Ecto neural progenitor cell (in vitro differentiated cells): ENCODE measurements around the gene PAX8.

Source experiments
- DNase-seq: peaks from one replicate; pipeline ENCODE4 v3.0.0-alpha.2; 2018; ENCODE audit warnings: low spot score

Gene PAX8

DNA sequence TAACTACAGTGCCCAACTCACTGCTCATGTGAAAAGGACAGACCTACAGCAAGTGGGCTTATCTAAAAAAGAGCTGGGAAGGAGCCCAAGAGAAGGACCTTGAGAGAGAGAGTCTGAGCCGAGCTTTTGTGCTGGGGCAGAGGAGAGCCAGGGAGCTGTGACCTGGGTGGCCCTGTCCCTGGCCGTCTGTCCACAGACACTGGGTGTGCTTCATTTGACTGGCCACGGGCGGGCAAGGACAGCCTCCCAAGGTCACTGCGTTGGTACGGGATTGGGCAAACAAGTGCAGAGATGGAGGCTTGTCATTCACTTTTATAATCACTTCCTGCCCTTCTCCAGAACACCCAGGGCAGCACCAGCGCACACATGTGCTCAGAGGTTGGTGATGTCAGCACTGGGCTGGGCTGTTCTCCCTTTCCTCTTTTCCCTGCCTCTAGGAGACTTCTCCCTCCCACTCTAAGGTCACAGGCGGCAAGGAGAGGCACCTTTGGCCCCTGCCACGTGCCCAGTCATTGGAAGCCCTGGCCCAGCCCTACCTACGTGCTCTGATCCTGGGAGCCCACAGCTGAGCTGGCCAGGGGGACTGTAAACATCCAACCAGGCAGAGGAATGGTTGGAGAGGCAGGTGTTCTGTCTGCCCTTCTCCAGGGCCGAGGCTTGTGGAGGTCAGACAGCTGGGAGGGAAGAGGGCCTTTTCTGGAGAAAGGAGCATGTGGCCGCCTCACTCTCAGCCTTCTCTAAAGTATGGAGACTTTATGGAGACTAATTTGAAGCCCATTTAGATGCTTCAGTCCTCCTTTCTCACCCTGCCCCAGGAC is 111.4 kb downstream of the PAX8 start:
- no peak for DNase-seq

DNA sequence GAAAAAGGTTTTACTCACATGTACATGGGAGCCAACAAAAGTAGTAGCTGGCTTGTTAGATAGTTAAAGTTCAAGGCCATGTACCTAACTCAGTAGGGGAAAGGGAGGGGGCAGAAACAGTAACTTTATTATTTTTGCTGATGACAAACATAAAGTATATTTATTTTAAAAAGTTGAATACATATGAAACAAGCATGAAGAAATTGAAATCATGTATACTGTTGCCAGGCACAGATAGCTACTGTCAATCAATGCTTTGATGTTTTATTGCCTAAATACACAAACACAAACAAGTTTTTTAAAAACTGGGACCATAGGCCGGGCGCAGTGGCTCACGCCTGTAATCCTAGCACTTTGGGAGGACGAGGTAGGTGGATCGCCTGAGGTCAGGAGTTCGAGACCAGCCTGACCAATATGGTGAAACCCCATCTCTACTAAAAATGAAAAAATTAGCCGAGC is 112.5 kb downstream of the PAX8 start:
- no peak for DNase-seq
